GM21367 (cell line): ENCODE results near the gene FAM174B.

ENCODE experiments used
- ATAC-seq: cut with Tn5 transposase; IDR thresholded peaks from one replicate; pipeline ENCODE4 v1.9.1; 2021; ENCODE audit not compliant: unreplicated experiment

FAM174B gene

GRCh38 chr15:92602267-92602593 lies 53.3 kb downstream of the FAM174B start:
- no peak for ATAC-seq

DNA sequence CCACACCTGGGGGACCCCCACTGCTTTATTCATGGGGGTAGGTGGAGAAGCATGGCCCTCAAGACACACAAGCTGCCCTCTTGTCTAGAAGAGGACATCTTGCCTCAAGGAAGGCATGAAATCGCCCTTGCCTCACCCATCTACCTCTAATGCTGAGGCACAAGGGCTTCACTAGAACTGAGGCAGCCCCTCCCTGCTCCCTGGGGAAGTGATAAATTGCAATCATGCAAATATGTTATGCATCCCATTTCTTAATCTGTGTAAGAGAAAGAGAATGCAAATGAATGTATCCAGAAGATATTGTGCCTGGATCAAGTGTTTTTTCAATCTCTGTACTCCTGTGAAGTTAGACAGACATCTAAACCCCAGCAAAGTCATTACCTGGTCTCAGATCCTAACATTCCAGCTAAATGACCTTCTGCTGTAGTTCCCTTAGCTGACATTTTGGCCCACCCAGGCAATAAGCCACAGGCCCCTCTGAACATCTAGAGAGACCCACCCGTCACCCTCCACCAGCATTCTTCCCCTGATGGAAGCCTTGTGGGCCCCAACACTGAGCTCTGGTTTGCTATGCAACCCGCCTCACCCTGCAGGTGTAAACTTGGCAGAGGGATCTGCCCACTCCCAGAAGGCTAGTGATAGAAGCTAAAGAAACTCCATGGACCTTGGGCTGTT lies 53.8 kb downstream of the FAM174B start:
- no peak for ATAC-seq

DNA sequence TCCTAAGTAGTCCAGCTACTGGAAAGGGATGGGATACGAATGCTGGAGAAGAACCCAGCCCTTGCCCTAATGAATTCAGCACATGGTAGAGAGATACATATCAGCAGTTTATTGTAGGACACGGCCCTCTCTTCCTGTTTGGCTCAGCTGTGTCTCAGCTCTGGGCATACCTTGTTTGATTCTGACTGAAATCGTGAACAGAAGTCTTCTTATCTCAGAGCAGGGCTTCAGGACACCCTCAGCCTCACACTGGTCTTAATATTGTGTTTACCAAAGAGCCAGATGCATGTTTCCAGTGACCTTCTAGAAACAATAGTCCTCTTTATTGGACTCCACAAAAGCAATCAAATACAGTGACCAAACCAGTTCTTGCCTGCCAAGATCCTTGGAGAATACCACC lies 54.7 kb downstream of the FAM174B start:
- ATAC-seq, result no peak

- ATAC-seq, result no peak
These were observed 56.1 kb downstream of the FAM174B start for GRCh38 chr15:92599394-92599970.

- no peak for ATAC-seq
These were observed 58.0 kb downstream of the FAM174B start for GRCh38 chr15:92597548-92597947.

DNA sequence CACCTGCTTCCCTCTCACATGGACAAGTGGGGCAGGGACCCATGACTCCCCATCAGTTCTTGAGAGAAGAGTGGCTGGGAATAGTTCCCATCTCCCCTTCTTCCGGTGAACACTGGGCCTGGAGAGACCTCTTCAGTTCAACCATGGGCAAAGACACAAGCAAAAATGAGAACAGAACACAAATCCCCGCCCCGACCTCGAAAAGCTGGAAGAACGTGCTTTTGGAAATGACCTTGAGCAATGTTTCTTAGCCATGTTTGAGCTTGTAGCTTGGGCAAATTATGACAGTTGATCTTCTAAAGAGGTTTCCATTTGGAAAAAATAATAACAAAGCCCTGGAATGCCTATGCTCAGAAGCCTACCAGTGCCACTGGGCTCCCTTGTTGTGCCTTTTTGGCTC lies 59.0 kb downstream of the FAM174B start:
- no peak for ATAC-seq

- ATAC-seq, result no peak
These were observed 59.8 kb downstream of the FAM174B start for GRCh38 chr15:92595506-92596381.

DNA sequence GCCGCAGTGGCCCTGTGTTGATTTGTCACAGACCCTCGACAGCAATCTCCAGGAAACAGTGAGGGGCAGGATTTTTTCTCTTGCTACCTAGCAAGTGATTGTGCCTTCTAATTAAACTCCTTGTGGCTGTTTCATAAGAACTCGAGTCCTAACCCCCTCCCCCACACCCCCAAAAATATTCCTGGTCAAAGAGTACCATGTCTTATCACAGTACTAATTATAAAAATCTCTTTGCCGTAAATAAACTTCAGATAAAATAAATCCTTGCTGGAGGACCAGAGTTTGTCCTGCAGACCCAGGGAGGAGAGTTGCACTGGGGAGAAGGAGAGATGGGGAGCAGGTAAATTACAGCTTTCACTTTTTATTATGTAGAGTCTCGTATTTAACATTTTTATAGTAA lies 64.3 kb downstream of the FAM174B start:
- no peak for ATAC-seq

DNA sequence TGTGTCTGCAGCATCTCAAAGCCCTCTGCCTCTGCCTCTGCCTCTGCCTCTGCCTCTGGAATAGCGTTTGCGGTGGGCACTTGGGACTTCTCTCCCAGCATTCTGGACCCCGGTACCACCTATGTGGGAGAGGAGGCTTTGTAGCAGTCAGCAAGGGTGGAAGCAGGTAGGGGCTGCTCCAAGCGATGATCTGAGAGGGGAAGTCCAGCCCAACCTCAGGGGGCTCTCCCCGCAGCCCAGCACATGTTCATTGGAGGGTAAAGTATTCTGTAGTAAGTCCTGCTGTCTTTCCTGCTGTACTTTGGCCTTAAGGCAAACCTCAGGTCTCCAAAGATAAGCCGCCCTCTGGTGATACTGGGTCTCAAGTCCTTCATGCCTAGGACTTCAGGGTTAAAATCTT lies 68.6 kb downstream of the FAM174B start:
- ATAC-seq, result no peak

- no peak for ATAC-seq
These were observed 69.1 kb downstream of the FAM174B start for GRCh38 chr15:92586383-92586942.

- ATAC-seq, result no peak
These were observed 71.5 kb downstream of the FAM174B start for GRCh38 chr15:92584105-92584504.

- ATAC-seq, result no peak
These were observed 72.2 kb downstream of the FAM174B start for GRCh38 chr15:92583096-92584034.

DNA sequence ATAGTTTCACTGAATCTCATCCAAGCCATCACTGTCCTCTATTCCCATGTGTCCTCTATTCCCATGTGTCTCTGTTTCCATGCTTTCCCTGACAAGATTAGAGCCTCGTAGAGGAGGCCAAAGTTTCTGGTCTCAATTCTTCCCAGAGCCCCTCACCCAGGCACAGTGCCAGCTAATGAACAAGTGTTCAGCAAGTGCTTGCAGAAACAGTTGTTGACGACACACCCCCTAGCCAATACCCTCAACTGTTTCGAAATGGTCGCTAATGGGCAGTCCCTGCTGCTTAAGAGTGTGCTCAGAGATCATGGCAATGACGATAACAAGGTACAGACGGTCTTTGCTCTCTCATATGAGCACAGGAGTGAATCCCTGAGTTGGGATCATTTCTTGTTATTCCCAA lies 73.4 kb downstream of the FAM174B start:
- ATAC-seq, result no peak

GRCh38 chr15:92580933-92581445 lies 74.6 kb downstream of the FAM174B start:
- no peak for ATAC-seq

- ATAC-seq, result no peak
These were observed 75.1 kb downstream of the FAM174B start for GRCh38 chr15:92580521-92580920.

DNA sequence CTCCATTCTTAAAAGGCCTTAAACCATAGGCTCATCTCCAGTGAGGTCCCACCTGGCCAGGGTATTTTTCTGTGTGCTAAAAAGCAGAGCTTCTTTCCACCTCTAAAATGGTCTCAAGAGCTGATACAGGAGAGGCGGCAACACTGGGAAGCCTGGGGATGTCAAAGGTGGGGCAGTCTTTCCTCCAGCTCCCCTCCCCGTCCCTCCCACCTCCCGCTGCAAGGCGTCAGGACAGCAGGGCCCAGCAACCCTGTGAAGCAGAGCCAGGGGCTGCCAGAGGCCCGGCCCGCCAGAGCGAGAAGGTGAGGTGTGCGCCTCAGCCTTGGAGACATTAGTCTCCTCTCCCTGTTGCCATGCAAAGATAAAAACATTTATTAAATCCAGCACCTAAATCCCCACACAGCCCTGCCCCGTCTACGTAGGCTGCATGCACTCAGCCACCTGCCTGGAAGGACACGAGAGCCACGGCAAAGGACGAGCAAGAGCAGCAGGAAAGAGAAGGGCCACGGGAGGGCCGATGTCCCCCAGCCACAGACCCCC lies 75.6 kb downstream of the FAM174B start:
- no peak for ATAC-seq

DNA sequence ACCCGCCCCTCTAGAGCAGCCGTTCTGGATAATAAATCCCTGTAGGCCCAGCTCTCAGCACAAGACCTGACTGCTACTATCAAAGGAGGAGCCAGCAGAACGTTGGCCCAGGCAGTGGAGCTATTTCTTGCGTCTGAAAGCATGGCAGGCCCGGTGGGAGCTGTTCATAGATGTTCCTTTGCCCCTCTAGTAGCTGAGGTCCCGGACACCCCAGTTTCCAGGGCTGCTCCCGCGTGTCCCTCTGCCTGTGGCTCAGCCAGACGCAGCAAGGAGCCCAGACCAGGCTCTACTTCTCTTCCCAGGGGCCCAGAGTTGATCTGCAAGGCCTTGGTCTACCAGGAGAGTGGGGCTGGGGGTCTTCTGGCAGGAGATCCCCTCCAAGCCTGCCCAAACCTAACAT lies 76.1 kb downstream of the FAM174B start:
- ATAC-seq, result no peak

- ATAC-seq, result no peak
These were observed 77.3 kb downstream of the FAM174B start for GRCh38 chr15:92578096-92578835.

- ATAC-seq, result no peak
These were observed 78.9 kb downstream of the FAM174B start for GRCh38 chr15:92576597-92577200.
